Esophagus squamous epithelium (tissue), 5 donors: ENCODE measurements around the gene TRAPPC10. TPM values are rescaled to one million over a fixed set of nuclear protein-coding genes. Genes with fewer than 3 reads are reported as not detected.

ENCODE experiments used
- DNase-seq: peaks from one replicate; lab custom pipeline; 2025; lab: John Stamatoyannopoulos, UW
- H3K27ac ChIP-seq, 4 donors: fragments of 200-600 bp; sonication (generic); one replicate each; pipeline ENCODE4 v1.5.1; 2016 to 2019; ENCODE audit warnings: mild to moderate bottlenecking in 1 of 4
- H3K27me3 ChIP-seq, 4 donors: fragments of 200-600 bp; sonication (generic); 1 replicate in 3 of 4; 2 replicates in 1 of 4; pipeline versions ENCODE4 v1.5.1 to v1.6.0; 2017 to 2021; ENCODE audit warnings: antibody characterized with exemption in 1 of 4
- H3K36me3 ChIP-seq, 3 donors: fragments of 200-600 bp; sonication (generic); one replicate each; pipeline ENCODE4 v1.5.1; 2016 to 2019
- H3K4me1 ChIP-seq, 3 donors: fragments of 200-600 bp; sonication (generic); one replicate each; pipeline ENCODE4 v1.5.1; 2017 to 2019
- H3K4me3 ChIP-seq, 4 donors: fragments of 200-600 bp; sonication (generic); 1 replicate in 3 of 4; 2 replicates in 1 of 4; pipeline ENCODE4 v1.5.1; 2016 to 2019; ENCODE audit warnings: mild to moderate bottlenecking in 2 of 4, moderate library complexity in 1 of 4
- H3K9me3 ChIP-seq, 3 donors: fragments of 200-600 bp; sonication (generic); one replicate each; pipeline ENCODE4 v1.5.1; 2016 to 2019
- CTCF ChIP-seq, 6 experiments: fragments of 450-650 bp in 4 of 6; fragments of 200-600 bp in 2 of 6; sonication (generic) in 2 of 6; IDR thresholded peaks; one replicate each; pipeline ENCODE4 v1.5.1; 2016 to 2019; ENCODE audit warnings: antibody characterized with exemption in 6 of 6, mild to moderate bottlenecking in 4 of 6, moderate library complexity in 4 of 6
- POLR2A ChIP-seq, 4 donors: fragments of 450-650 bp; IDR thresholded peaks; one replicate each; pipeline ENCODE4 v1.6.1; 2017; ENCODE audit warnings: antibody characterized with exemption in 4 of 4, mild to moderate bottlenecking in 4 of 4, moderate library complexity in 3 of 4
- WGBS, 2 donors: methylation state at CpG; one replicate each; pipeline ENCODE4 v1.1.5; 2018; 5-methylcytosine and 5-hydroxymethylcytosine counted together
- intact Hi-C: fragments of 100-400 bp; cut with DNase I; formaldehyde crosslinking; loops from one replicate; pipeline ENCODE4 v1.15.0; 2022
- total RNA-seq, 4 donors: library from RNA; depleted of rRNA; stranded (reverse); fragments of >200 nt; gene quantifications; one replicate each; pipeline ENCODE4 v1.1.0, GENCODE V29; 2016
- donor health status: DM: yes; HTN: yes; CAD: no.

TRAPPC10 gene
- total RNA-seq, 4 donors from 2014 or later: 16.8 to 26.6 (median 20.7) TPM

- intact Hi-C loops: no loop called here
- Histone ChIP-seq H3K36me3 (peaks cover 9 to 70% (median 13%) of the 10 kb centered on the region in 3 donors), H3K4me3 (no peak overlapping the region), H3K4me1 (peaks cover 4 to 9% (median 6%) of the 10 kb centered on the region in 3 donors), H3K9me3 (no peaks in the 10 kb centered on the region), H3K27ac (no peak overlapping the region), H3K27me3 (no peaks in the 10 kb centered on the region)
- TF ChIP-seq CTCF (IDR thresholded peaks at IDR 0.05) (no peak), POLR2A (IDR thresholded peaks at IDR 0.05) (no peak)
- 86 to 91% methylated on average over 9 of the region's 9 CpGs for WGBS, 2 donors
- no peak for DNase-seq
These were observed 35.4 kb upstream of the TRAPPC10 start for GRCh38 chr21:43976661-43977060.

GRCh38 chr21:43978060-43978459 lies 34.0 kb upstream of the TRAPPC10 start:
- no peak for DNase-seq
- TF ChIP-seq CTCF (IDR thresholded peaks at IDR 0.05) (no peak), POLR2A (IDR thresholded peaks at IDR 0.05) (no peak)
- intact Hi-C loops: no loop called here
- Histone ChIP-seq H3K9me3 (no peaks in the 10 kb centered on the region), H3K4me3 (no peak overlapping the region), H3K4me1 (peaks cover 4 to 9% (median 6%) of the 10 kb centered on the region in 3 donors), H3K36me3 (peaks cover 6 to 72% (median 23%) of the 10 kb centered on the region in 3 donors), H3K27ac (no peak overlapping the region), H3K27me3 (no peaks in the 10 kb centered on the region)
- 97 to 98% methylated on average over 10 of the region's 10 CpGs for WGBS, 2 donors

GRCh38 chr21:43979654-43980053 lies 32.5 kb upstream of the TRAPPC10 start:
- H3K27ac ChIP-seq: no peak overlapping the region
- H3K9me3 ChIP-seq: no peaks in the 10 kb centered on the region
- no peaks in the 10 kb centered on the region for H3K27me3 ChIP-seq
- peaks cover 4 to 9% (median 6%) of the 10 kb centered on the region in 3 donors for H3K4me1 ChIP-seq
- TF ChIP-seq POLR2A (IDR thresholded peaks at IDR 0.05) (no peak), CTCF (IDR thresholded peaks at IDR 0.05) (no peak)
- H3K4me3 ChIP-seq: no peak overlapping the region
- no peak for DNase-seq
- intact Hi-C loops: no loop called here
- peaks cover 0 to 79% (median 23%) of the 10 kb centered on the region in 3 donors for H3K36me3 ChIP-seq
- WGBS, 2 donors: 86 to 87% methylated on average over 7 of the region's 7 CpGs

- Histone ChIP-seq H3K27ac (no peak overlapping the region), H3K27me3 (no peaks in the 10 kb centered on the region), H3K36me3 (peaks cover 0 to 79% (median 23%) of the 10 kb centered on the region in 3 donors), H3K4me1 (peaks cover 0 to 9% (median 0%) of the 10 kb centered on the region in 3 donors), H3K9me3 (no peaks in the 10 kb centered on the region), H3K4me3 (no peak overlapping the region)
- DNase-seq: no peak
- 90% methylated on average over 6 of the region's 26 CpGs; no CpG with 5 or more reads in 1 of the 2 donors for WGBS, 2 donors
- intact Hi-C loops: no loop called here
- no peak for TF ChIP-seq CTCF (IDR thresholded peaks at IDR 0.05)
- no peak for TF ChIP-seq POLR2A (IDR thresholded peaks at IDR 0.05)
These were observed 30.8 kb upstream of the TRAPPC10 start for GRCh38 chr21:43981151-43981870.

GRCh38 chr21:43981871-43982210 lies 30.3 kb upstream of the TRAPPC10 start:
- Histone ChIP-seq H3K27ac (no peak overlapping the region), H3K27me3 (no peaks in the 10 kb centered on the region), H3K4me3 (no peak overlapping the region), H3K9me3 (no peaks in the 10 kb centered on the region), H3K4me1 (peaks cover 2 to 14% (median 3%) of the 10 kb centered on the region in 3 donors), H3K36me3 (peaks cover 0 to 77% (median 20%) of the 10 kb centered on the region in 3 donors)
- WGBS, 2 donors: 76 to 100% methylated on average over 4 to 5 of the region's 13 CpGs
- DNase-seq: no peak
- intact Hi-C loops: no loop called here
- TF ChIP-seq POLR2A (IDR thresholded peaks at IDR 0.05): no peak
- TF ChIP-seq CTCF (IDR thresholded peaks at IDR 0.05): no peak
